Neural progenitor cell (in vitro differentiated cells): ENCODE results near the gene ZSCAN18. TPM values are rescaled to one million over a fixed set of nuclear protein-coding genes. Genes with fewer than 3 reads are reported as not detected.

Experiments
- DNase-seq: peaks from one replicate; pipeline ENCODE4 v3.0.0-alpha.2; 2016; ENCODE audit warnings: low spot score
- H2AFZ ChIP-seq: fragments of 200-600 bp; sonication (generic); replicated peaks from 2 replicates; pipeline ENCODE4 v1.6.1; 2016; ENCODE audit warnings: antibody characterized with exemption
- H3F3A ChIP-seq: fragments of 200-600 bp; sonication (generic); 2 replicates; pipeline ENCODE4 v1.6.1; 2016; ENCODE audit warnings: antibody characterized with exemption, low read depth
- H3K27ac ChIP-seq: fragments of 200-600 bp; sonication (generic); 2 replicates; pipeline ENCODE4 v1.5.1; 2016; ENCODE audit warnings: mild to moderate bottlenecking
- H3K27me3 ChIP-seq: fragments of 200-600 bp; sonication (generic); 2 replicates; pipeline ENCODE4 v1.6.1; 2016; ENCODE audit warnings: mild to moderate bottlenecking, moderate library complexity
- H3K36me3 ChIP-seq: fragments of 200-600 bp; sonication (generic); 2 replicates; pipeline ENCODE4 v1.5.1; 2016
- H3K4me1 ChIP-seq: fragments of 200-600 bp; sonication (generic); 2 replicates; pipeline ENCODE4 v1.6.1; 2016; ENCODE audit warnings: mixed run types
- H3K4me2 ChIP-seq: fragments of 200-600 bp; sonication (generic); 2 replicates; pipeline ENCODE4 v1.6.1; 2016
- H3K4me3 ChIP-seq: fragments of 200-600 bp; sonication (generic); 2 replicates; pipeline ENCODE4 v1.5.1; 2016
- H3K79me2 ChIP-seq: fragments of 200-600 bp; sonication (generic); 2 replicates; pipeline ENCODE4 v1.6.1; 2016; ENCODE audit warnings: low read depth
- H3K9ac ChIP-seq: fragments of 200-600 bp; sonication (generic); 2 replicates; pipeline ENCODE4 v1.6.1; 2016
- H3K9me3 ChIP-seq: fragments of 200-600 bp; sonication (generic); 2 replicates; pipeline ENCODE4 v1.5.1; 2016; ENCODE audit warnings: low read depth
- H4K20me1 ChIP-seq: fragments of 200-600 bp; sonication (generic); 2 replicates; pipeline ENCODE4 v1.6.1; 2016; ENCODE audit warnings: low read depth
- H3K27ac Mint-ChIP-seq: 3 replicates; pipeline ENCODE4 v1.8.0; 2021; ENCODE audit warnings: mixed read lengths
- H3K27me3 Mint-ChIP-seq: 2 replicates; pipeline ENCODE4 v1.8.0; 2022; ENCODE audit warnings: low read depth, mild to moderate bottlenecking, inconsistent platforms, moderate library complexity, mixed read lengths; ENCODE audit not compliant: insufficient read depth
- H3K36me3 Mint-ChIP-seq: 3 replicates; pipeline ENCODE4 v1.8.0; 2021; ENCODE audit warnings: mixed read lengths
- H3K4me1 Mint-ChIP-seq: 3 replicates; pipeline ENCODE4 v1.8.0; 2021; ENCODE audit warnings: mixed read lengths
- H3K4me3 Mint-ChIP-seq: 3 replicates; pipeline ENCODE4 v1.8.0; 2021; ENCODE audit warnings: mild to moderate bottlenecking, moderate library complexity, mixed read lengths
- H3K9me3 Mint-ChIP-seq: 3 replicates; pipeline ENCODE4 v1.8.0; 2020; ENCODE audit warnings: mixed read lengths
- EZH2 ChIP-seq: fragments of 200-600 bp; sonication (generic); IDR thresholded peaks from 2 replicates; pipeline ENCODE4 v1.6.1; 2017; ENCODE audit warnings: antibody characterized with exemption, mild to moderate bottlenecking, moderate library complexity
- EZH2phosphoT487 ChIP-seq: fragments of 200-600 bp; sonication (generic); IDR thresholded peaks from 2 replicates; pipeline ENCODE4 v1.6.1; 2017; ENCODE audit warnings: antibody characterized with exemption
- total RNA-seq: library from RNA; depleted of rRNA; stranded (reverse); fragments of >200 nt; gene quantifications from 2 replicates; pipeline ENCODE4 v1.2.3, GENCODE V29; 2015; ENCODE audit warnings: low replicate concordance
- TF ChIP-seq, protein P1 (sequence below): fragments of 200-600 bp; sonication (generic); IDR thresholded peaks from 2 replicates; pipeline ENCODE4 v1.5.1; 2017; ENCODE audit warnings: antibody characterized with exemption, mild to moderate bottlenecking

ZSCAN18 gene
- total RNA-seq, 1 donor from 2014 or later, result 49.1 TPM

DNA sequence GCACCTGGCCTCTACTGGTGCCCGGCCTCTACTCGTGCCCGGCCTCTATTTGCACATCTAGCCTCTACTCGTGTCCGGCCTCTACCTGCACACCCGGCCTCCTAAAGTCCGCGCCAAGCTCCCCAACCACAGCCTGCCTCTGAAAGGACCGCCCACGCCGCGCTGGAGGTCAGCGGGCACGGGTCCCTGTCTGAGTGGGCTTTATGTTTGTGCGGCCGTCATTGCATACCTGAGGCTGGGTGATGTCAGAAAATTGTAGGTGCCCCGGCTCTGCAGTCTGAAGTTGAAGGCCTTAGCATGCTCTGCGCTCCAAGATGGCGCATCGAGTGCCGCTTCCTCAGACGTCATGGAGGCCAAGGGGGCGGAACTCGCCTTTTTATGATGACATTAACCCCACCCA, 37.8 kb downstream of the ZSCAN18 start:
- H3K79me2 ChIP-seq, result no peaks in the 10 kb centered on the region
- H3K4me1 ChIP-seq, result peaks cover 8% of the 10 kb centered on the region
- H3K27me3 ChIP-seq, result no peaks in the 10 kb centered on the region
- H3K9me3 ChIP-seq, result peaks cover 3% of the 10 kb centered on the region
- Mint-ChIP-seq H3K4me3 (peak overlapping the region; percentile 46), H3K36me3 (peaks cover 14% of the 10 kb centered on the region), H3K9me3 (peaks cover 62% of the 10 kb centered on the region), H3K27me3 (peaks cover 10% of the 10 kb centered on the region), H3K4me1 (peaks cover 3% of the 10 kb centered on the region), H3K27ac (no peak overlapping the region)
- no peak overlapping the region for H3K4me3 ChIP-seq
- peaks cover 3% of the 10 kb centered on the region for H3K36me3 ChIP-seq
- no peak overlapping the region for H3K4me2 ChIP-seq
- H3K27ac ChIP-seq, result no peak overlapping the region
- H3F3A ChIP-seq, result peaks cover 6% of the 10 kb centered on the region
- H2AFZ ChIP-seq, result no peak overlapping the region
- H3K9ac ChIP-seq, result no peak overlapping the region
- no peak for DNase-seq
- TF ChIP-seq, protein P1, sequence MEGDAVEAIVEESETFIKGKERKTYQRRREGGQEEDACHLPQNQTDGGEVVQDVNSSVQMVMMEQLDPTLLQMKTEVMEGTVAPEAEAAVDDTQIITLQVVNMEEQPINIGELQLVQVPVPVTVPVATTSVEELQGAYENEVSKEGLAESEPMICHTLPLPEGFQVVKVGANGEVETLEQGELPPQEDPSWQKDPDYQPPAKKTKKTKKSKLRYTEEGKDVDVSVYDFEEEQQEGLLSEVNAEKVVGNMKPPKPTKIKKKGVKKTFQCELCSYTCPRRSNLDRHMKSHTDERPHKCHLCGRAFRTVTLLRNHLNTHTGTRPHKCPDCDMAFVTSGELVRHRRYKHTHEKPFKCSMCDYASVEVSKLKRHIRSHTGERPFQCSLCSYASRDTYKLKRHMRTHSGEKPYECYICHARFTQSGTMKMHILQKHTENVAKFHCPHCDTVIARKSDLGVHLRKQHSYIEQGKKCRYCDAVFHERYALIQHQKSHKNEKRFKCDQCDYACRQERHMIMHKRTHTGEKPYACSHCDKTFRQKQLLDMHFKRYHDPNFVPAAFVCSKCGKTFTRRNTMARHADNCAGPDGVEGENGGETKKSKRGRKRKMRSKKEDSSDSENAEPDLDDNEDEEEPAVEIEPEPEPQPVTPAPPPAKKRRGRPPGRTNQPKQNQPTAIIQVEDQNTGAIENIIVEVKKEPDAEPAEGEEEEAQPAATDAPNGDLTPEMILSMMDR, result no peak
- TF ChIP-seq EZH2 (no peak), EZH2phosphoT487 (no peak)
- no peaks in the 10 kb centered on the region for H4K20me1 ChIP-seq

- Histone ChIP-seq H3K4me1 (peaks cover 8% of the 10 kb centered on the region), H3K9ac (no peak overlapping the region), H3K36me3 (peaks cover 3% of the 10 kb centered on the region), H3K27ac (no peak overlapping the region), H3K4me3 (peak overlapping the region; percentile 62), H3K9me3 (peaks cover 3% of the 10 kb centered on the region), H3F3A (peaks cover 6% of the 10 kb centered on the region), H3K79me2 (no peaks in the 10 kb centered on the region), H3K27me3 (no peaks in the 10 kb centered on the region), H4K20me1 (no peaks in the 10 kb centered on the region), H3K4me2 (peak overlapping the region; percentile 71), H2AFZ (peak overlapping the region; percentile 27)
- H3K4me3 Mint-ChIP-seq, result no peak overlapping the region
- TF ChIP-seq, protein P1, result no peak
- TF ChIP-seq EZH2 (no peak), EZH2phosphoT487 (no peak)
- H3K36me3 Mint-ChIP-seq, result peaks cover 13% of the 10 kb centered on the region
- H3K27ac Mint-ChIP-seq, result no peak overlapping the region
- peaks cover 13% of the 10 kb centered on the region for H3K27me3 Mint-ChIP-seq
- peaks cover 67% of the 10 kb centered on the region for H3K9me3 Mint-ChIP-seq
- H3K4me1 Mint-ChIP-seq, result peaks cover 3% of the 10 kb centered on the region
- DNase-seq, result no peak
Measured at GRCh38 chr19:58059671-58060078, 38.4 kb downstream of the ZSCAN18 start.

DNA sequence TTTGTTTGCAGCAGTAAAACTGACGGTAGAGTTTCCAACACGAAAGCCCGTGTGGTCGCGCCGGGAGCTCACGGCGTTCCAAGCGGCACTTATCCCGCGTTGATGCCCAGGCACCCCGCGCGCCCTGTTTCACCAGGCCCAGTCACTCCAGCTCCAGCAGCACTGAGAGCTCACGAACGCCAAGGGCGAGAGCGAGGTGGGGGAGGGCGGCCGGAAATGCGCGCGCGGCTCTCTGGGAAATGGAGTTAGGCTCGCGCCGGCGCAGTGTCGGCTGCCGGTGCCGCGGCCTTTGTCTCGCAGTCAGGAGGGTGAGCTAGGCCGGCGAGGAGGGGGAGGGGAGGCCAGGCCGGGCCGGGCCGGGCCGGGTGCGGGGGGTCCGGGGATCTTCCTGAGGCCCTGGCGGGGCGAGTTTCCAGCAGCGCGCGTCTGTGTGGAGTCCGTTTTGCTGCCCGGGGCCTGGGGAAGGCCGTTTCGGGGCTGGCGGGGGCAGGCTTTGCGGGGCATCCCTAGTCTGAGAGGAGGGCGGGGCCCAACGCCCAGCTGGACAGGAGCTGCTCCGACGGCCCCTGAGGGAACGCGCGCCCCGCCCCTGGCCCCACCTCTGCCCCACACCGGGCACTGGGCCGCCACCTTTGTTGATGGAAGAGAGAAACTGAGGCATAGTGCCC, 38.9 kb downstream of the ZSCAN18 start, which contains the start of gene ZNF135:
Gene ZNF135, plus strand, starts transcription at position 280 of the 668 bp plus-strand sequence. CDS start 721 bp downstream, outside the sequence.
- Histone ChIP-seq H3K9me3 (no peaks in the 10 kb centered on the region), H3K36me3 (peaks cover under 1% of the 10 kb centered on the region), H3F3A (peaks cover 6% of the 10 kb centered on the region), H3K4me2 (peak within 1 kb of the TSS; percentile 71), H3K4me1 (peaks cover 8% of the 10 kb centered on the region), H3K4me3 (peak within 1 kb of the TSS; percentile 62), H3K27ac (peak within 1 kb of the TSS; percentile 85), H4K20me1 (no peaks in the 10 kb centered on the region), H3K9ac (peak within 1 kb of the TSS; percentile 75), H3K79me2 (no peaks in the 10 kb centered on the region), H2AFZ (peak within 1 kb of the TSS; percentile 27), H3K27me3 (no peaks in the 10 kb centered on the region)
- Mint-ChIP-seq H3K4me1 (peaks cover 3% of the 10 kb centered on the region), H3K36me3 (peaks cover 11% of the 10 kb centered on the region), H3K9me3 (peaks cover 70% of the 10 kb centered on the region), H3K27ac (peak within 1 kb of the TSS; percentile 91), H3K4me3 (peak within 1 kb of the TSS; percentile 80), H3K27me3 (peaks cover 13% of the 10 kb centered on the region)
- DNase-seq, result peak; percentile 91
- no peak for TF ChIP-seq EZH2phosphoT487

- Mint-ChIP-seq H3K27me3 (peaks cover 13% of the 10 kb centered on the region), H3K27ac (no peak overlapping the region), H3K36me3 (peaks cover 11% of the 10 kb centered on the region), H3K4me3 (peak overlapping the region; percentile 80), H3K9me3 (peaks cover 64% of the 10 kb centered on the region), H3K4me1 (peaks cover 3% of the 10 kb centered on the region)
- TF ChIP-seq EZH2, result no peak
- no peak for TF ChIP-seq EZH2phosphoT487
- TF ChIP-seq, protein P1, result no peak
- Histone ChIP-seq H3K27ac (no peak overlapping the region), H3K4me2 (peak overlapping the region; percentile 71), H2AFZ (peak overlapping the region; percentile 27), H4K20me1 (no peaks in the 10 kb centered on the region), H3K4me3 (peak overlapping the region; percentile 62), H3K79me2 (no peaks in the 10 kb centered on the region), H3F3A (peaks cover 6% of the 10 kb centered on the region), H3K27me3 (no peaks in the 10 kb centered on the region), H3K36me3 (no peaks in the 10 kb centered on the region), H3K9ac (no peak overlapping the region), H3K9me3 (no peaks in the 10 kb centered on the region), H3K4me1 (peaks cover 8% of the 10 kb centered on the region)
- DNase-seq, result peak; percentile 28
Measured at GRCh38 chr19:58058467-58058866, 39.6 kb downstream of the ZSCAN18 start.
